ENCODE measurements around the gene CORO2A.

DNA sequence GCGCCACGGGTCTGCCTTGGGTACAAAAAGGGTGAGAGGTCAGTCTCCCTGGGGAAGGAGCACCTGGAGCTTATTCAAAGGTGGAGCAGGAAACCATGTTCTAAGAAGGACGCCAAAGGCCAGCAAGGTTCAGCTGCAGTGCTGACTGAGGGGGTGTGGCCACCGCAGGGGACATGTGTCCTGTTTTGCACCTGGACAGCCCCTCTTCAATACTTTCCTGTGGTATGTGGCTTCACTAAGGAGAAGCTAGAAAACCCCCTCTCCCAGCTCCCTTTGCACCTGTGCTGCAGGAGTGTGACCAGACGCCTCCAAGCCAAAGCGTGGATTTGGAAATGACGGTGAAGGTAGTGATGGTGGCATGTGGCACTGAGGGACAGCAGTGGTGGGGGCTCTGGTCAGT is 97.0 kb downstream of the CORO2A start:
- TF ChIP-seq CEBPB (IDR thresholded peaks at IDR 0.05; ENCODE audit: low read depth, low read length) (no peak), HDAC2 (IDR thresholded peaks at IDR 0.05; ENCODE audit: borderline replicate concordance in 1 of 2, low read depth in 2 of 2, low read length in 2 of 2) (no peak), SIX5 (IDR thresholded peaks at IDR 0.05; ENCODE audit: low read depth, low read length) (no peak), POLR2A (IDR thresholded peaks at IDR 0.05; ENCODE audit: control extremely low read depth in 1 of 2, low read depth in 2 of 2, low read length in 2 of 2) (no peak), CTCF (IDR thresholded peaks at IDR 0.05; ENCODE audit: control extremely low read depth in 1 of 3, insufficient read depth in 1 of 3, low read depth in 1 of 3, low read length in 3 of 3) (no peak), E2F6 (IDR thresholded peaks at IDR 0.05) (no peak), CREB1 (IDR thresholded peaks at IDR 0.05) (no peak), CBX5 (IDR thresholded peaks at IDR 0.05; ENCODE audit: low read depth, low read length) (no peak), POLR2AphosphoS5 (IDR thresholded peaks at IDR 0.05; ENCODE audit: low read depth, low read length) (no peak), JUN (IDR thresholded peaks at IDR 0.05; ENCODE audit: low read depth, low read length) (no peak), EZH2 (IDR thresholded peaks at IDR 0.05; ENCODE audit: low read depth, low read length, severe bottlenecking) (no peak), RBBP5 (IDR thresholded peaks at IDR 0.05; ENCODE audit: borderline replicate concordance, low read depth, low read length) (no peak), RAD21 (IDR thresholded peaks at IDR 0.05 in 1 of 2, conservative IDR thresholded peaks at IDR 0.05 in 1 of 2; ENCODE audit: low read depth in 2 of 2, low read length in 2 of 2) (no peak), TAF1 (IDR thresholded peaks at IDR 0.05; ENCODE audit: low read depth, low read length) (no peak)
